Stomach (tissue), 4 donors: ENCODE results near the gene DYRK1B.

ENCODE experiments used
- CTCF ChIP-seq, 7 experiments: fragments of 450-650 bp in 4 of 7; fragments of 200-600 bp in 3 of 7; sonication (generic) in 3 of 7; IDR thresholded peaks; one replicate each; pipeline ENCODE4 v1.5.1; 2016 to 2019; ENCODE audit warnings: antibody characterized with exemption in 7 of 7, control low read depth in 2 of 7, mild to moderate bottlenecking in 1 of 7
- EP300 ChIP-seq: sonication (generic); formaldehyde crosslinking; IDR thresholded peaks from one replicate; pipeline ENCODE4 v1.6.1; 2017; ENCODE audit warnings: antibody characterized with exemption
- POLR2A ChIP-seq, 4 donors: fragments of 450-650 bp; IDR thresholded peaks; one replicate each; pipeline ENCODE4 v1.6.1; 2016; ENCODE audit warnings: antibody characterized with exemption in 4 of 4, control low read depth in 2 of 4, mild to moderate bottlenecking in 1 of 4, moderate library complexity in 1 of 4
- POLR2AphosphoS5 ChIP-seq, 3 donors: sonication (generic); formaldehyde crosslinking; IDR thresholded peaks; one replicate each; pipeline ENCODE4 v1.6.1; 2016; ENCODE audit warnings: antibody characterized with exemption in 3 of 3

- TF ChIP-seq POLR2AphosphoS5 (IDR thresholded peaks at IDR 0.05), result no peak
- no peak for TF ChIP-seq CTCF (IDR thresholded peaks at IDR 0.05)
- no peak for TF ChIP-seq POLR2A (IDR thresholded peaks at IDR 0.05)
- TF ChIP-seq EP300, result no peak
Observed at GRCh38 chr19:39878398-39878797, 44.4 kb upstream of the DYRK1B start.
